Right cardiac atrium (tissue), 5 donors: ENCODE results near the gene ATG7. TPM values are rescaled to one million over a fixed set of nuclear protein-coding genes. Genes with fewer than 3 reads are reported as not detected.
A peak's percentile ranks its signal among the peaks of the same experiment; 100 is the strongest.

Experiments
- ATAC-seq, 2 donors: fragments of 200-7000 bp; cut with Tn5 transposase; one replicate each; pipeline versions ENCODE4 v1.8.0 to v1.9.1; 2020; ENCODE audit warnings: moderate library complexity in 2 of 2, mild to moderate bottlenecking in 1 of 2
- DNase-seq, 3 donors: peaks; one replicate each; pipeline ENCODE4 v3.0.0-alpha.2; 2020
- H3K27ac ChIP-seq: one replicate; pipeline ENCODE4 v1.5.1; 2013; ENCODE audit warnings: mild to moderate bottlenecking, low read length, control low read depth, moderate library complexity
- H3K27me3 ChIP-seq: one replicate; pipeline ENCODE4 v1.6.1; 2013; ENCODE audit not compliant: control insufficient read depth, insufficient read depth
- H3K4me1 ChIP-seq: one replicate; pipeline ENCODE4 v1.6.1; 2013; ENCODE audit warnings: low read length; ENCODE audit not compliant: control insufficient read depth, insufficient read depth
- H3K4me3 ChIP-seq: one replicate; pipeline ENCODE4 v1.5.1; 2013; ENCODE audit warnings: low read length, control low read depth
- H3K9me3 ChIP-seq: one replicate; pipeline ENCODE4 v1.6.1; 2013; ENCODE audit warnings: low read length; ENCODE audit not compliant: control insufficient read depth
- WGBS: extraction: QIAGEN DNeasy Blood & Tissue Kit; methylation state at CpG from one replicate; pipeline ENCODE4 v1.1.7; 2013; 5-methylcytosine and 5-hydroxymethylcytosine counted together
- intact Hi-C, 4 donors: fragments of 100-400 bp; cut with DNase I; formaldehyde crosslinking; loops; one replicate each; pipeline versions ENCODE4 v1.11.0 to v1.14.0; 2022 to 2023
- polyA plus RNA-seq: library from polyadenylated mRNA; stranded (reverse); fragments of 200-250 nt; gene quantifications from one replicate; pipeline ENCODE4 v1.2.3, GENCODE V29; 2013
- total RNA-seq, 4 donors: library from RNA; stranded (reverse); fragmentation: NEBNext Ultra II Directional; extraction: Animal tissue kit (Norgen Biotek cat#: 25700); gene quantifications; one replicate each; pipeline ENCODE4 v1.2.1, GENCODE V29; 2021
- donor health status: healthy with polysubstance abuse.
- donor health status: DM: no; HTN: yes; CAD: no.
- donor health status: DM: no; HTN: no; CAD: no.
- donor health status: DM: no; HTN: yes; CAD: no; lungs with severe emphysema.
- donor health status: DM: yes; HTN: yes; CAD: no.

Gene ATG7
- total and polyA plus RNA-seq, 5 donors: 5.9 to 22.3 (median 19.6) TPM

DNA sequence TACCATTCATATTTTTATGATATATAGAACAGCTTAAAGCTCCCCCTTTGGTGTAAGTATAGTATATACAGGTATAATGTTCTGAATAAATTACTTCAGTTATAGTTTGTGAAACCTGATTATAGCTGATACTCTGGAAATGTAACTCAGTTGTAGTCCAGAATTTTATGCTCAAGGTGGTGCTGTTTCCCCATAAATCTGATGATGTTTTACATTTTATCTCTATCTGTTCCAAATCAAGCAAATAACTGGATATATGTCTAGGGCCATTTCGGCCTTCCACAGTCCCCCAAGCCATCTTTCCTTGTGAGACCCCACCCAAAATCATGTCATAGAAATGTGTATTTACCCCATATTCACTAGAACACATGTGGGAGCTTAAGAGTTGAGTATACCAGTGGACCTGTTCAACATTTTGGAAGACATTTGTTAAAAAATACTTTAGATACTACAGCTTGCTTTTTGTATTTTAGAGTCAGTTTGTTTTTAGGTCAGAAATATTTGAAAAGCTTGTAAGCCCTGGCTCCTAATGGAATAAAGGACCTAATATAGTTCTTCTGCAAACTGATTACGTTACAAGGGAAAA is 107.1 kb downstream of the ATG7 start:
- intact Hi-C loops: loop anchor here in 2 of 4 donors (2.0 to 5.0 kb wide), 3 partner anchors 273 to 428 kb away; no protein-coding TSS in a partner anchor
- ATAC-seq: peak; percentile 73 to 75
- peak overlapping the region; percentile 44 for H3K4me3 ChIP-seq

DNA sequence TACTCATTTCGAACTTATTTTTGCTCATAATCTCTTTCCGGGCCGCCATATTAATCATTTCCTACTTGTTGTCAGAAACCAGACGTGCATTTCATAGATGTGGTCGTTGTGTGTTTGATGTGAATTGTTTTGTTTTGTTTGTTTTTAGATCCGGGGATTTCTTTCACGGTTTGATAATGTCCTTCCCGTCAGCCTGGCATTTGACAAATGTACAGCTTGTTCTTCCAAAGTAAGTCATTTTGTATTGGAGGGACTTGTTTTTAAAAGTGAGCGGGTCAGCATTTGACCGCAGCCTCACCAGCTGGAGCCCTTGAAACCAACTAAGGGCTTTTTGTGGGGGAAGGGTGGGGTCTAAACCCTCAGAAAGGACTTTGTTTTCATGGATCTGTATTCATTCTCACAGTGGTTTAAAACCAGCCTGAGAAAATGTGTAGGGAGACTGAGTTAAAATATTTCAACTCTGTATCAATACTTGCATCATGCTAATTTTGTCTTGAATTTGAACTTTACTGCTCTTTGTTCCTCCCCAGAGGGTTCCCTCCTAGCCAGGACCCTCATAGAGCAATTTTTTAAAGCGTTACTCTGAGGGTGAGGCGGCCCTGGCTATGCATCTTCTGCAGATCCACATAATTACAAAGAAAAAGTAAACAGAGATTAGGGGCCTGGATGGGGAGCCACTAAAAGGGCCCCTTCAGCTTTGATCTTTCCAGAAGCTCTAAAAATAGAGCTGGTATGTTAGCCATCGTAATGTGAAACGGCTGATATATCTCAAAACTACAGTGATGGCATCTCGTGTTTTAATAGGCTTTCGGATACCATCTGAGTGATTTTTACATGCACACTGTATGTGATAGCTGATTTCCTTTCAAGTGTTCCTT is 107.9 kb downstream of the ATG7 start:
- no peaks in the 10 kb centered on the region for H3K9me3 ChIP-seq
- peaks cover 3% of the 10 kb centered on the region for H3K4me1 ChIP-seq
- no peaks in the 10 kb centered on the region for H3K27me3 ChIP-seq
- intact Hi-C loops: loop anchor here (2.0 to 10.0 kb wide), 5 partner anchors 272 to 427 kb away; no protein-coding TSS in a partner anchor
- peak overlapping the region; percentile 50 for H3K27ac ChIP-seq
- DNase-seq: no peak
- H3K4me3 ChIP-seq: peak overlapping the region; percentile 44
- 49% methylated on average over 16 of the region's 16 CpGs for WGBS
- ATAC-seq: peak in 1 of 2 donors; percentile 53

More for the DNA sequence above, 107.1 kb downstream of the ATG7 start:
- no peak for DNase-seq
- Histone ChIP-seq H3K4me1 (peaks cover 3% of the 10 kb centered on the region), H3K27me3 (no peaks in the 10 kb centered on the region), H3K27ac (no peak overlapping the region), H3K9me3 (no peaks in the 10 kb centered on the region)
- 37% methylated on average over 2 of the region's 2 CpGs for WGBS

DNA sequence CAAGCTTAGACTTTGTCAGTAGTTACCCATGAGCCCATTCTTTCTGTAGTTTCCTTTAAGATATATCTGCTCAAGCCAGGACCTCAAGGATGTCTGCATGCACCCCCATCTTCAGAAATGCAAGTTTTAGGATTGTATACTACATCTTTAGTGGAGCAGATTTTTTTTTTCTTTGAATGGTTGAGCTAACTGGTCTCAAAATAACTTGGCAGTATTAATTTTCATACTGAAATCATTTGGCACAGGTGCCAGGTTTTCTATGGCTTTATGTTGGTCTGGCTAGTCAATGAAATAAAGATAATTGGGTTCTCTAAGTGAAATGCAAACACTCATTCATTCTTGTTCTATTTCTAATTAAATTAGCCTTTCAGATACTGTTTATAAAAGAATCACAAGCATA is 108.9 kb downstream of the ATG7 start:
- Histone ChIP-seq H3K27me3 (no peaks in the 10 kb centered on the region), H3K4me1 (peaks cover 8% of the 10 kb centered on the region), H3K27ac (no peak overlapping the region), H3K4me3 (no peak overlapping the region), H3K9me3 (no peaks in the 10 kb centered on the region)
- DNase-seq (no peak), ATAC-seq (no peak)
- intact Hi-C loops: loop anchor here in 3 of 4 donors (5.0 to 10.0 kb wide), 4 partner anchors 271 to 426 kb away; no protein-coding TSS in a partner anchor

DNA sequence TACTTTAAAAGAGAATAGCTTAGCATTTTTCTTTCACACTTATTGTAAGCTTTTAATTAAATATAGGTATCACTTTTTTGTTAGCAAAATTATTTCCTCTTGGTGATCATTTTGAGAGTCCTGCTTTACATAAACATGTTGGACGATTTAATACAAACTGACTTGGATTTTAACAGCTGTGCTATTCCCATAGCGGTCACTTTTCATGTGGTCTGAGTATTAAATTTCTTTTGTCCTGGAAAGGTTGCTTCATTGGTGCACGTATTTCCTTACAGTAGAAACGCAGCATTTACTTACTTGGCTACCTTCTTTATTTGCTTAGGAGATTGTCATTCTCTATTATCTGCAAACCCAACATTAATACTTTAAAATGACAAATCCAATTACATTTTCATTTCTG is 109.4 kb downstream of the ATG7 start:
- no peak overlapping the region for H3K27ac ChIP-seq
- H3K4me3 ChIP-seq: no peak overlapping the region
- H3K9me3 ChIP-seq: no peaks in the 10 kb centered on the region
- WGBS: 74% methylated on average over 4 of the region's 4 CpGs
- H3K4me1 ChIP-seq: peaks cover 9% of the 10 kb centered on the region
- no peak for DNase-seq
- intact Hi-C loops: loop anchor here in 3 of 4 donors (5.0 to 10.0 kb wide), 4 partner anchors 271 to 426 kb away; no protein-coding TSS in a partner anchor
- H3K27me3 ChIP-seq: no peaks in the 10 kb centered on the region
- no peak for ATAC-seq

DNA sequence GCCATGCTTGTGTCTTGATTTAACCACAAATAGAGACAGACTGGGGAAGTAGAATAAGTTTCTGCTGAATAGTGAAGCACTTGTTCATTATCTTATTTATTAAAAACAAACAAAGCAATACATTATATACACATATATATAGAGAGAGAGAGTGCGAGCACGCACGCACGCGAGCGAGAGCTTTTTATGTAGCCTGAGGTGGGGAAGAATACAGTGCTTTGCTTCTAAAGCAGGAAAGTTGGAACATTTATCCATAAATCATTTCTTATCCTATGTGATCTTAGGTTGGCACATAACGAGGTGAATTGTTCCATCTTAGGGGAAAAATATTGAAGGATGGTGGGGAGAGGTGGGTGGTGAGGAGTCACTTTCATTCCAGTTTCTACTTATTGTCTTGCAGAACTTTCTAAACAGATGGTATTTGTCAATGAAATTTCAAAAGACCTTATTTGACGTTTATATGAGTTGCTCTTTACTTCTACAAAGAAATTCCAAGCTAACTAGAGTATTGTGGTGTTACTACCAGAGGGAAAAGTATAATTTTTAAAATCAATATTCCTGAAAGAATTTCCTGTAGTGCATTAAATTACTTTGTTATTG is 110.0 kb downstream of the ATG7 start:
- Histone ChIP-seq H3K9me3 (no peaks in the 10 kb centered on the region), H3K4me3 (no peak overlapping the region), H3K27me3 (no peaks in the 10 kb centered on the region), H3K4me1 (peaks cover 9% of the 10 kb centered on the region), H3K27ac (no peak overlapping the region)
- 91% methylated on average over 8 of the region's 8 CpGs for WGBS
- ATAC-seq: no peak
- no peak for DNase-seq
- intact Hi-C loops: loop anchor here in 3 of 4 donors (5.0 to 10.0 kb wide), 4 partner anchors 270 to 425 kb away; no protein-coding TSS in a partner anchor

DNA sequence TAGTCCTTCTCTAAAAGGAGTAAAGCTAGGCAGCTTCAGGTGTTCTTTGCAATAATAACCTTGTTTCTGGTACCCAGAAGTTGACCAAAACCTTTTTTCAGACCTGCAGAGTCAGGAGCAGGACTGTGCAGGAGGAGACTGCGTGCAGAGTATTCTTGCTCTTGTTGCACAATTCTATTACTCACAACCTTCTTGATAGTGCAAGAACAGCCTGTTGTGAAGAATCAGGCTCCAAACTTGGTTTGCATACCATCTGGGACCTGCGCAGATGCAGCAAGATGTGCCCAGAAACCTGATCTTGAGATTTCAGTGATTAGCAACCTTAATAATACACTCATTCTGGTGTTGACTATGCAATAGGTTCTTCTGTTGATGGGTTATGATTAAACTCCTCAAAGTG is 111.9 kb downstream of the ATG7 start:
- peaks cover 9% of the 10 kb centered on the region for H3K4me1 ChIP-seq
- no peak overlapping the region for H3K27ac ChIP-seq
- 94% methylated on average over 2 of the region's 2 CpGs for WGBS
- ATAC-seq (no peak), DNase-seq (no peak)
- intact Hi-C loops: loop anchor here in 3 of 4 donors (5.0 to 10.0 kb wide), 4 partner anchors 268 to 423 kb away; no protein-coding TSS in a partner anchor
- H3K9me3 ChIP-seq: no peaks in the 10 kb centered on the region
- no peak overlapping the region for H3K4me3 ChIP-seq
- H3K27me3 ChIP-seq: no peaks in the 10 kb centered on the region

DNA sequence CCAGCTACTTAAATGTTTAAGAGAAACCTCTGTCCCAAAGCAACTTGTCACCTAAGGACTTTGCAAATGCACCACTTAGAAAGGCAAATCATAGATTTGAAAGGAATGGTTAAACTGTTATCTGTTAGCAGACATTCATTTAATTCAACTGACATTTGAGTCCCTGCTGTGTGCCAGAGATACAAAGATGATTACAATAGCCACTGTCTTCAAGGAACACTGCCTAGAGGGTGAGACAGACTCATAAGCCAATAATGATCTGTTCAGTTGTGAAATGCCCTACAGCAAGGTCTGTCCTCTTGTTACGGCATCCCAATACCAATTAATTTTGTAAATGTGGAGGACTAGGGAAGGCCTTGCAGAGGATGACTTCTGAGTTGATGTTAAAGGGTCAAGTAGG is 113.1 kb downstream of the ATG7 start:
- H3K9me3 ChIP-seq: no peaks in the 10 kb centered on the region
- H3K4me1 ChIP-seq: peaks cover 9% of the 10 kb centered on the region
- DNase-seq (no peak), ATAC-seq (no peak)
- intact Hi-C loops: loop anchor here in 1 of 4 donors (10.0 kb wide), 1 partner anchor 419 kb away; no protein-coding TSS in a partner anchor
- no peak overlapping the region for H3K27ac ChIP-seq
- H3K4me3 ChIP-seq: no peak overlapping the region
- WGBS: 88% methylated on average over 1 of the region's 1 CpG
- no peaks in the 10 kb centered on the region for H3K27me3 ChIP-seq

DNA sequence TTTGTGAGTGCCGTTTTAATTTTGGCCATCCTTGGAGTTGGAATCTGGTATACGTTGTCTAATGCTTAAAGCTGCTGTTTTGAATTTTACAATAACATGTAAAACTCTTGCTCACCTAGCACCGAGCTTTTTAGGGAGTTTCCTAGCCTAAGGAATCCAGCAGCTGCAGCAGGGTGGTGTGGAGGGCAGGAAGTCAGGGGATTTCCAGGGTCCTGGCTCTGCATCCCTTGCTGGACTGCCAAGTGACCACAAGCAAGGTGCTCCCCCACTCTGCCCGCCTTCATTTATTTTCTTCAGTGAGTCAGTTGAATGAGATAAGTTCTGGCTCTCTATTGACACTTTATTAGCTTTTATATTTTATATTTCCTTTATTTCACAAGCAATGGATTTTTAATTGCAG is 113.7 kb downstream of the ATG7 start:
- DNase-seq (no peak), ATAC-seq (peak; percentile 45 to 60)
- Histone ChIP-seq H3K4me1 (peaks cover 12% of the 10 kb centered on the region), H3K9me3 (no peaks in the 10 kb centered on the region), H3K27me3 (no peaks in the 10 kb centered on the region), H3K4me3 (no peak overlapping the region), H3K27ac (no peak overlapping the region)
- intact Hi-C loops: loop anchor here in 1 of 4 donors (10.0 kb wide), 1 partner anchor 419 kb away; no protein-coding TSS in a partner anchor
- WGBS: 50% methylated on average over 4 of the region's 4 CpGs

DNA sequence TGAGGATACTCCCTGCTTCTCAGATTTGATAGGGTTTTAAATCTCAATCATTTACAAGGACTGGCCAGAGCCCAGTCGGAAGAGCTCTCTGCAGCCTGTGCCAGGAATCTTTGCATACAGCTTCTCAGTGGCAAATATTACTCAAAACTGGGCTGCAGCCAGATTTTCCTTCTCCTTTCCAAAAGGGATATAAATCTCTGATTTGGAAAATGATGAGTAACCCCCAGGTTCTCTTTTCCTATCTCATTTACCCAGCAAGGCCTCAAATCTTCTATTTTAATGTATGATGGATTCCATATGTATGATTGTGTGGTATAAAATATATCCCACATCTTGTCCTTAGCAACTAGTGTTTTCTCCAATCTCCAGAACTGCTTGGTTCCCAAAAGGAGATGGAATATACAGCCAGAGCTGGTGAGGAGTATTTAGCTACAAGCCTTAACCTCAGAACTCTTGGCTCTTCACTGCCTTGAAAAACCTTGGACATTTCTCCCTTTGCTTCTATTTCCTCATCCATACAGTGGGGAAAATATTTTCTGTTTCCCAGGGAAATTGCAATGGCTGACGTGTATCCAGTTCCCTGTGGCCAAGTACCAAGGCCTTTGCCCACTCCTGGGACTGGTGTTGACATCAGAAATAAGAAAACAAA is 114.4 kb downstream of the ATG7 start:
- Histone ChIP-seq H3K9me3 (no peaks in the 10 kb centered on the region), H3K27ac (no peak overlapping the region), H3K27me3 (no peaks in the 10 kb centered on the region), H3K4me3 (no peak overlapping the region), H3K4me1 (peaks cover 12% of the 10 kb centered on the region)
- no peak for DNase-seq
- 40% methylated on average over 2 of the region's 2 CpGs for WGBS
- ATAC-seq: peak; percentile 42 to 45
- intact Hi-C loops: loop anchor here in 1 of 4 donors (10.0 kb wide), 1 partner anchor 418 kb away; no protein-coding TSS in a partner anchor
